CD4-positive, alpha-beta T cell treated with Interleukin-2 at 100 ng/mL for 4 hours (primary cell): ENCODE measurements around the gene LEUTX.
A peak's percentile ranks its signal among the peaks of the same experiment; 100 is the strongest.
"Not testable (repeated sequence)": the region's sequence is repeated elsewhere in the genome, so short reads cannot be mapped to it uniquely, and the experiment has no call there.

Experiments
- DNase-seq: peaks from one replicate; pipeline ENCODE4 v3.0.0-alpha.2; 2020; ENCODE audit warnings: low spot score

The LEUTX gene

GRCh38 chr19:39778763-39779162, at the start of gene LEUTX:
Gene LEUTX (plus strand): TSS chr19:39778854. CDS start chr19:39778921, 67 bp downstream.
- no peak for DNase-seq

GRCh38 chr19:39729594-39729993, 49.1 kb upstream of the LEUTX start:
- DNase-seq, result no peak

DNA sequence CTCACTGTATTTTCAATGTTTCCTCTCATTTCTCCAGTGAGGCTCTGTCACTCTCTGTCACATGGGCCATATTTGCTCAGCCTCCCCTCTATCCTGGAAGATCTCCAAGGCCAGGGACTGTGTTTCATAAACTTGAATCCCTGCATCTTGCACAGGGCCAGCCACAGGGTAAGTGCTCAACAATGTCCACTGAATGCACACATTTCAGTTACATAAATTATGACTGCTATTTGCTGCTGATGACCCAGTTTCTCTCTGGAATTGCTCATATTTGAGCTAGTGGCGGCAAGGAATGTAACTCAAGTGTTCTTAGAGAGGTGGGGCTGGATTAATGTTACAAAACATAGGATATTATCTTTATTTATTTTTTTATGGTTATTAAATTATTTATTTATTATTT, 47.0 kb upstream of the LEUTX start:
- DNase-seq, result no peak

DNA sequence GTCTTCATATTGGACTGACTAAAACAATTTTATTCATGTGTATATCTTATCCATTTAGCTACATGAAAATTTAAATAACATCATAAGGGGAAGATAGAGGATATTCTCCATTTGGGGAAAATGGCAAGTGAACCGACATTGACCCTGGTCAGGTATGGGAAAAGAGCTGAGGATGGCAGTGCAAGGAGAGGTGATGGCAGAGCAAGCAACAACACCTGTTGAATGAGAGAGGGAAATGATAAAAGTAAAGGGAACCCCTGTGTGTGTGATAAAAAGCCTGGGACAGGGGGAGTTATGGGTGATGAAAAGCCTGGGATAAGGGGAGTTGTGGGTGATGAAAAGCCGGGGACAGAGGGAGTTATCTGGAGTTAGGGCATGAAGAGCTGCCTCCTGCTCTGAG, 44.8 kb upstream of the LEUTX start:
- DNase-seq, result no peak

DNA sequence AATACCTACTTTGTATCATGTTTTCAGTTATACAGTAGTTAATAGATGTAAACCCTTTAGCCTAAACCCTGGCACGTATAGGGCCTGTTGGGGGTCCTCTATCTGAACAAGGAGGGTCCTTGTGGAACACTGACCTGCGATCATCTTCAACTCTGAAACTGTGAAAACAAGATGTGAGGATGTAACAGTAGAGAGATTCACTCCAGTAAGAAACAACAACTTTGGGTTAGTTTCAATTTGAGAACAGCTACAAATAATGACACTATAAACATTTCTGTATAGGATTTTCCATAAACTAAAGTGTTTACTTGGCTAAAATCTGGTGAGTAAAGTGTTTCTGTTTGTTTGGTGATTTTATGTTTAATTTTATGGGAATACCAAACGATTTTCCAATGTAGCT, 43.0 kb upstream of the LEUTX start:
- no peak for DNase-seq

GRCh38 chr19:39736088-39736487, 42.6 kb upstream of the LEUTX start:
- no peak for DNase-seq

DNA sequence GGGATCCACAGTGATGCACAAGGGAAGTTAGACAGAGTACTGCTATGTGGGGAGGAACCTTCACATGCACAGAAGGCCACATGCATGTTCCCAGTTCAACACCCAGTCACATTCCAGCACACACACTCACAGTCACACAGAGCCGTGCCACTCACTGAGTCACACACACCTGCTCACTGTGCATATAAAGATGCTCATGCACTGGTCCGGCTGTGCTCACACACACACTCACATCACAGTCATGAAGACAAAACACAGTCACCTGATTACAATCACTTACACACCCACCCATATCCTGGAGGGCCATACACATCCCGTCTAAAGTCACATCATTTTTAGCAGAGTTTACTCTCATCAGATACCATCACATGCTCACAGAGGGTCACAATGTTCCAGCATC, 41.3 kb upstream of the LEUTX start:
- DNase-seq, result peak; percentile 5

GRCh38 chr19:39737891-39738290, 40.8 kb upstream of the LEUTX start, which contains the start of gene CLC:
Gene CLC (minus strand): TSS chr19:39738029. CDS start chr19:39737952, 77 bp downstream.
- DNase-seq, result no peak

GRCh38 chr19:39738814-39739213, 39.8 kb upstream of the LEUTX start:
- no peak for DNase-seq

DNA sequence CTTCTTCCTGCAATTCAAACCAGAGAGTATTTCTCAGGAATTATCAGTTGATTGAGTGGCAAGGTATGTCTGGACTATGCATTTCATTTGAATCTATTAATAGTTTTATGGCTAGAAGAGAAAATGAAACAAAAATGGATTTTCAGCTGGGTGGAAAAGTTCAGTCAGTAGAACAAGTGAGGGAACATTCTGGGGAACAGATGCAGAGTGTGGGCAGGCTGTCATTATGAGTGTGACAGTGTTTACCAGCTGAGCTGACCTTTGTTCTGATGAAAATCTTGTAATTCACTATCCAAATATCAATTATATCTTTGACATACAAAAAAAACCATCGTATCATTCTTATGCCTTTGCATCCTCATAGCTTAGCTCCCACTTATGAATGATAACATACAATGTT, 38.3 kb upstream of the LEUTX start:
- DNase-seq, result no peak

DNA sequence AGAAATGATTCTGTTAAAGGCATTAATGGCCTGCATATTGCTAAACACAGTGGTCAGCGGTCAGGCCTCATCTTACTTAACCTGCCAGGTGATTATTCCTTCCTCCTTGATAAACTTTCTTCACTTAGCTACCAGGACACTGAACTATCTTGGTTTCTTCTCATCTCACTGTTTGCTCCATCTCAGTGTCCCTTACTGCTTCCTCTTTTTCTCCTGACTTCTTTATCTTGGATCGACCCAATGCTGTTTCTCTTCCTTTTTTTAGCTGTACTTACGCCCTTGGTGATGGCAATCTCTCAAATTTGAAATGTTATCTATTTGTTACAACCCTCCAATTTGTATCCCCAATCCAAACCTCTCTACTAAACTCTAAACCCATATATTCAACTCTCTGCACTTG, 33.0 kb upstream of the LEUTX start:
- no peak for DNase-seq

GRCh38 chr19:39746836-39747529, 31.7 kb upstream of the LEUTX start:
- DNase-seq, result no peak

GRCh38 chr19:39749981-39750380, 28.7 kb upstream of the LEUTX start:
- DNase-seq, result no peak

GRCh38 chr19:39752390-39752789, 26.3 kb upstream of the LEUTX start:
- DNase-seq, result no peak

DNA sequence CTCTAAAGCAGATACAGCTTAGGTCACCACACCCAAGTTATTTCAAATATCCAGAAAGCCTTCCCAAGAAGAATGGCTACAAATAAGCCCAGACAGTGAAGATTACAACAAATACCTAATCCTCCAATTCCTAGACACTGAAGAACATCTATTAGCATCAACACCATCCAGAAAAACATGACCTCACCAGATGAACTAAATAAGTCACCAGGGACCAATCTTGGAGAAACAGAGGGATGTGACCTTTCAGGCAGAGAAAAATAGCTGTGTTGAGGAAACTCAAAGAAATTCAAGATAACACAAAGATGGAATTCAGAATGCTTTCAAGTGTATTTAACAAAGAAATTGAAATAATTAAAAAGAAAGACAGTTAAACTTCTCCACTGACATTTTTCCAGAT, 25.9 kb upstream of the LEUTX start:
- no peak for DNase-seq

DNA sequence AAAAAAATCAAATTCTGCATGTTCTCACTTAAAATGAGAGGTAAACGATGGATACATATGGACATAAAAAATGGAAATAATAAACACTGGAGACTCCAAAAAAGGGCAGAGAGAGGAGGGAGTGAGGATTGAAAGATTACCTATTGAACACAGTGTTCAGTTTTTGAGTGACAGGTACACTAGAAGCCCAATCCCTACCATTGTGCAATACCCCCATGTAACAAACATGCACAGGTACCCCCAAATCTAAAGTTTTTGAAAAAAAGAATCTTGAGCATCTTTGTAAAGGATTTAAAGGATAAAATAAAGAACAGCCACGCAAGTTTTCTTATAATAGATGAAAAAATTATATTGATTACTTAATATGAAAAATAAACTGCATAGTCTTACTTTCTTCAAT, 24.1 kb upstream of the LEUTX start:
- no peak for DNase-seq

DNA sequence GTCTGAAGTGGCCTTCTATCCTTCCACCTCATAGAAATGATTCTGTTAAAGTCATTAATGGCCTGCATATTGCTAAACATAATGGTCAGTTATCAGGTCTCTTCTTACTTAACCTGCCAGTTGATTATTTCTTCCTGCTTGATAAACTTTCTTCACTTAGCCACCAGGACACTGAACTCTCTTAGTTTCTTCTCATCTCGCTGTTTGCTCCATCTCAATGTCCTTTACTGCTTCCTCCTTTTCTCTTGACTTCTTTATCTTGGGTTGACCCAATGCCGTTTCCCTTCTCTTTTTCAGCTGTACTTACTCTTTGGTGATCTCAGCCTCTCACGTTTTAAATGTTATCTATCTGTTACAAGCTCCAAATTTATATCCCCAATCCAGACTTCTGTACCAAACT, 23.7 kb upstream of the LEUTX start:
- DNase-seq, result no peak

DNA sequence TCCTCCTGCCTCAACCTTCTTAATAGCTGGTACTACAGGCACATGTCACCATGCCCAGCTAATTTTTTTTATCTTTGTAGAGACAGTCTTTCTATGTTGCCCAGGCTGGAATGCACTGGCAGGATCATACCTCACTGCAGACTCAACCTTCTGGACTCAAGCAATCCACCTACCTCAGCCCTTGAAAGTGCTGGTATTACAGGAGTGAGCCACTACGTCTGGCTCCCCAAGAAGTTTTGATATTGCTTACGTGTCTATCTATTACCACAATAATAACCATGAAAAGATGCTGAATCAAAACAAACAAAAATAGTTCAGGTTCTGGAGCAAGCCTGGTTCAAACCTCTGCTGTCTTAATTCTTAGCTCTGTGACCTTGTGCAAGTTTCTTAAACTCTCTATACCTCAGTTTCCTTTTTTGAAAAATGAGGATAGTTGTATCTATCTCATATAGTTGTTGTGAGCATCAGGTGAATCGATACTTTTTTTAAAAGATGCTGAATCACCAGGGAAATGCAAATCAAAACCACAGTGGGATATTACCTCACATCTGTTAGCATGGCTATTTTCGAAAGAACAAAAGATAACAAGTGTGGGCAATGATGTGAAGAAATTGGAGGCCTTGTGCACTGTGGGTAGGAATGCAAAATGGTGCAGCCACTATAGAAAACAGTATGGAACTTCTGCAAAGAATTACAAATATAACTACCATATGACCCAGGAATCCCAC, 19.0 kb upstream of the LEUTX start:
- no peak for DNase-seq

- DNase-seq, result not testable (repeated sequence)
Measured at GRCh38 chr19:39761851-39762250, 16.8 kb upstream of the LEUTX start.

DNA sequence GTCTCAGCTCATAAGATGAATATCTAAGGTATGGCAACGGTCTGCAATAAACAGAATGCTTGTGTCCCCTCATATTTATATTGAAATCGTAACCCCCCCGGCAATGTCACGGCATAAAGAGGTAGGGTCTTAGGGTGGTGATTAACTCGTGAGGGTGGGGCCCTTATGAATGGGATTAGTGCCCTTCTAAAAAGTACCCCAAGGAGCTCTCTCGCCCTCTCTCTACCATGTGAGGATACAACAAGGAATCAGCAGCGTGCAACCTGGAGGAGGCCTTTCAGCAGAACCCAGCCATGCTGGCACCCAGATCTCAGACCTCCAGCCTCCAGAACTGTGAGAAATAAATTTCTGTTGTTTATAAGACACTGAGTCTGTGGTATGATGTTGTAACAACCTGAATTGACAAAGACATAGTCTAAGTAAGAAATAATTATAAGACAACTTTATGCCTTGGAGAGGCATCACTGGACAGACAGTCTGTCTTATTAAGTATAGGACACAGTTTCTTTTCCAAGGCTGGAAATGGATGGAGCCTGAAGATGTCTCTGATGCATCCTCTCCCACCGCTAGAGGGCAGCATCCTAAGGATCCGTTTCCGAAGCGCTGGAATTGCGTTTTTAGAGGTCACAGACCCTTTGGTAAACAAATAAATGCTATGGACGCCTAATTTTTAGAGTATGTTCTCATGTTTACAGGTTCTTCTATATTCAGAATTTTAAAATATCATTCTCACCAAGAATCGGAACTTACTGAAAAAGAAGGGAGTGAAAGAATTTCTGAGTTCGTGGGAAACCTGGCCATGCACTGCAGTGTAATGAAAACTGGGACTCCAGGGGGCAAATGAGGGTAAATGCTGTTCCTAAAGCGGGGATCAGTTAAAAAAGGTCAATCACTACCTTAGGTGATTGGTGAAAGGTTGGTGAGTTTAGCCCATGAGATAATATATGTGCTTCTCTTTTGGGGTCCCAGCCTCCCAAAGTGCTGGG, 13.3 kb upstream of the LEUTX start:
- peak; percentile 41 for DNase-seq

DNA sequence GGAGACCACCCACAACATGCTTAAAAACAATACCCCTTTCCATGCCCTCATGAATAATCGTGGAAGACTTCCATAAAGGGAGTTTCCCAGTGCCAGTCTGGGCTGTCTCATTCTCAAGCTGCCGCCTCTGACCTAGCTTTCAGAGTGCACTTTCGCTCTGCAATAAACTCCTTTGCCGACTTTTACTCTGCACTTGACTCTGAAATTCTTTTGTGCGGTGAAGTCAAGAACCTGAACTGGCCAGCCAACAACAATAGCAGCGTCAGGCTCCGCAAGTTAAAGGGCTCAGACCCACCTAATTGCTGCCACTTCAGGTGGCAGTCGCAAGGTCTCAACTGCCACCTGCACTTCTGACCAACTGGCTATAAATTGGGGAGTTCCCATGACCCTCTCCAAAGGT, 10.3 kb upstream of the LEUTX start:
- DNase-seq, result no peak

GRCh38 chr19:39768786-39769185, 9.9 kb upstream of the LEUTX start:
- no peak for DNase-seq

GRCh38 chr19:39780894-39781293, 2.2 kb downstream of the LEUTX start:
- DNase-seq, result no peak
